Breast epithelium (tissue), 3 donors: Measurements from ENCODE around the gene NOL8.

Experiments used
- CTCF ChIP-seq, 3 donors: fragments of 450-650 bp; IDR thresholded peaks; one replicate each; pipeline ENCODE4 v1.5.1; 2016 to 2017; ENCODE audit warnings: antibody characterized with exemption in 3 of 3, mild to moderate bottlenecking in 3 of 3, moderate library complexity in 3 of 3
- POLR2A ChIP-seq: fragments of 450-650 bp; IDR thresholded peaks from one replicate; pipeline ENCODE4 v1.6.1; 2016; ENCODE audit warnings: antibody characterized with exemption, mild to moderate bottlenecking, moderate library complexity
- POLR2AphosphoS5 ChIP-seq, 3 donors: sonication (generic); formaldehyde crosslinking; IDR thresholded peaks; one replicate each; pipeline ENCODE4 v1.6.1; 2017; ENCODE audit warnings: antibody characterized with exemption in 3 of 3

- TF ChIP-seq POLR2A (peak; percentile 10), CTCF (IDR thresholded peaks at IDR 0.05) (peak in 1 of 3 donors; percentile 17), POLR2AphosphoS5 (IDR thresholded peaks at IDR 0.05) (peak; percentile 59 to 85 (median 79))
These were observed at the start of gene NOL8, which contains the start of gene CENPP for GRCh38 chr9:92325269-92325990.
